Trophoblast cell (in vitro differentiated cells and primary cell): ENCODE data around the gene PRG2.
"Not testable (repeated sequence)": the region's sequence is repeated elsewhere in the genome, so short reads cannot be mapped to it uniquely, and the experiment has no call there.

Source experiments
- DNase-seq, 2 donors: peaks; one replicate each; pipeline ENCODE4 v3.0.0-alpha.2; 2016
- H2AFZ ChIP-seq: 2 replicates; pipeline ENCODE4 v1.6.1; 2013; ENCODE audit warnings: low read length, moderate library complexity, mild to moderate bottlenecking; ENCODE audit not compliant: insufficient read depth, poor library complexity
- H2AK5ac ChIP-seq: 2 replicates; pipeline ENCODE4 v1.6.1; 2013; ENCODE audit warnings: mild to moderate bottlenecking, low read length
- H2BK120ac ChIP-seq: 2 replicates; pipeline ENCODE4 v1.6.1; 2013; ENCODE audit warnings: low read length, mild to moderate bottlenecking, moderate library complexity; ENCODE audit not compliant: insufficient read depth, poor library complexity
- H2BK12ac ChIP-seq: 2 replicates; pipeline ENCODE4 v1.6.1; 2013; ENCODE audit warnings: mild to moderate bottlenecking, low read length, moderate library complexity
- H2BK5ac ChIP-seq: 2 replicates; pipeline ENCODE4 v1.6.1; 2013; ENCODE audit warnings: low read length, low read depth, moderate library complexity, mild to moderate bottlenecking; ENCODE audit not compliant: poor library complexity
- H3K14ac ChIP-seq: 2 replicates; pipeline ENCODE4 v1.6.1; 2013; ENCODE audit warnings: mild to moderate bottlenecking, low read length
- H3K18ac ChIP-seq: 2 replicates; pipeline ENCODE4 v1.6.1; 2013; ENCODE audit warnings: mild to moderate bottlenecking, low read length
- H3K23ac ChIP-seq: 2 replicates; pipeline ENCODE4 v1.6.1; 2013; ENCODE audit warnings: low read length
- H3K27ac ChIP-seq: 2 replicates; pipeline ENCODE4 v1.5.1; 2013; ENCODE audit warnings: low read depth, mild to moderate bottlenecking, inconsistent platforms, low read length, moderate library complexity
- H3K27me3 ChIP-seq: 2 replicates; pipeline ENCODE4 v1.6.1; 2013; ENCODE audit warnings: inconsistent platforms, mild to moderate bottlenecking, low read length, moderate library complexity; ENCODE audit not compliant: insufficient read depth
- H3K36me3 ChIP-seq, 2 experiments: 1 replicate in 1 of 2; 2 replicates in 1 of 2; pipeline ENCODE4 v1.6.1; 2013; ENCODE audit warnings: low read length in 2 of 2, mild to moderate bottlenecking in 2 of 2, moderate library complexity in 1 of 2; ENCODE audit not compliant: insufficient read depth in 2 of 2, control insufficient read depth in 1 of 2
- H3K4ac ChIP-seq: 2 replicates; pipeline ENCODE4 v1.6.1; 2013; ENCODE audit warnings: low read depth, mild to moderate bottlenecking, low read length, moderate library complexity
- H3K4me1 ChIP-seq, 2 experiments: 1 replicate in 1 of 2; 2 replicates in 1 of 2; pipeline ENCODE4 v1.6.1; 2013; ENCODE audit warnings: low read length in 2 of 2, mild to moderate bottlenecking in 2 of 2, moderate library complexity in 1 of 2; ENCODE audit not compliant: insufficient read depth in 2 of 2, control insufficient read depth in 1 of 2
- H3K4me2 ChIP-seq: 2 replicates; pipeline ENCODE4 v1.6.1; 2013; ENCODE audit warnings: inconsistent platforms, mild to moderate bottlenecking, low read length, moderate library complexity
- H3K4me3 ChIP-seq: 2 replicates; pipeline ENCODE4 v1.5.1; 2013; ENCODE audit warnings: mild to moderate bottlenecking, low read depth, low read length, inconsistent platforms
- H3K79me1 ChIP-seq: one replicate; pipeline ENCODE4 v1.6.1; 2013; ENCODE audit warnings: low read length
- H3K79me2 ChIP-seq: 2 replicates; pipeline ENCODE4 v1.6.1; 2013; ENCODE audit warnings: low read length, mild to moderate bottlenecking; ENCODE audit not compliant: control insufficient read depth, insufficient read depth, poor library complexity
- H3K9ac ChIP-seq: 2 replicates; pipeline ENCODE4 v1.6.1; 2013; ENCODE audit warnings: mild to moderate bottlenecking, low read length
- H3K9me3 ChIP-seq: 2 replicates; pipeline ENCODE4 v1.6.1; 2013; ENCODE audit warnings: low read depth, mild to moderate bottlenecking, control low read depth, inconsistent platforms, low read length; ENCODE audit not compliant: insufficient read depth
- H4K12ac ChIP-seq: 2 replicates; pipeline ENCODE4 v1.6.1; 2013; ENCODE audit warnings: low read depth, mild to moderate bottlenecking, low read length, moderate library complexity
- H4K8ac ChIP-seq: 2 replicates; pipeline ENCODE4 v1.6.1; 2013; ENCODE audit warnings: low read depth, mild to moderate bottlenecking, low read length, moderate library complexity
- H4K91ac ChIP-seq: one replicate; pipeline ENCODE4 v1.6.1; 2013; ENCODE audit warnings: low read depth, mild to moderate bottlenecking, low read length, moderate library complexity
- WGBS: extraction: QIAGEN DNeasy Blood & Tissue Kit; methylation state at CpG from one replicate; pipeline ENCODE4 v1.1.7; 2013; ENCODE audit warnings: missing lambda C conversion rate; ENCODE audit not compliant: insufficient read length, insufficient coverage; ENCODE audit errors: extremely low coverage; 5-methylcytosine and 5-hydroxymethylcytosine counted together

PRG2 gene

GRCh38 chr11:57339328-57339727, 51.1 kb downstream of the PRG2 start:
- Histone ChIP-seq H3K4me3 (no peak overlapping the region), H3K9ac (no peak overlapping the region), H3K14ac (no peak overlapping the region), H3K18ac (no peak overlapping the region), H3K27me3 (no peaks in the 10 kb centered on the region), H2AFZ (no peak overlapping the region), H3K4ac (no peak overlapping the region), H4K91ac (no peak overlapping the region), H3K79me2 (peaks cover 7% of the 10 kb centered on the region), H3K27ac (no peak overlapping the region), H2BK120ac (no peak overlapping the region), H4K12ac (no peak overlapping the region), H2BK12ac (no peak overlapping the region), H3K9me3 (no peaks in the 10 kb centered on the region), H2BK5ac (no peak overlapping the region), H4K8ac (no peak overlapping the region), H3K36me3 (peaks cover 2 to 3% of the 10 kb centered on the region in 2 experiments), H3K23ac (no peak overlapping the region), H3K4me2 (no peak overlapping the region), H3K4me1 (peaks cover 14 to 18% of the 10 kb centered on the region in 2 experiments), H3K79me1 (peaks cover 9% of the 10 kb centered on the region), H2AK5ac (no peak overlapping the region)
- WGBS: no CpG with 5 or more reads among the region's 5 CpGs
- DNase-seq: no peak

- no peak within 1 kb of the TSS for H2BK12ac ChIP-seq
- no peak within 1 kb of the TSS for H3K18ac ChIP-seq
- no peak within 1 kb of the TSS for H3K27ac ChIP-seq
- H3K9ac ChIP-seq: no peak within 1 kb of the TSS
- no peak for DNase-seq
- no CpG with 5 or more reads among the region's 4 CpGs for WGBS
- H3K79me1 ChIP-seq: peaks cover 9% of the 10 kb centered on the region
- peaks cover 6 to 12% of the 10 kb centered on the region in 2 experiments for H3K36me3 ChIP-seq
- H4K8ac ChIP-seq: no peak within 1 kb of the TSS
- no peak within 1 kb of the TSS for H3K4me2 ChIP-seq
- no peak within 1 kb of the TSS for H2AFZ ChIP-seq
- H3K4me3 ChIP-seq: no peak within 1 kb of the TSS
- H4K91ac ChIP-seq: no peak within 1 kb of the TSS
- no peak within 1 kb of the TSS for H3K23ac ChIP-seq
- H3K79me2 ChIP-seq: peaks cover 7% of the 10 kb centered on the region
- peaks cover 14 to 18% of the 10 kb centered on the region in 2 experiments for H3K4me1 ChIP-seq
- H3K14ac ChIP-seq: no peak within 1 kb of the TSS
- H2BK120ac ChIP-seq: no peak within 1 kb of the TSS
- H2AK5ac ChIP-seq: no peak within 1 kb of the TSS
- no peaks in the 10 kb centered on the region for H3K27me3 ChIP-seq
- H4K12ac ChIP-seq: no peak within 1 kb of the TSS
- H3K4ac ChIP-seq: no peak within 1 kb of the TSS
- H3K9me3 ChIP-seq: no peaks in the 10 kb centered on the region
- H2BK5ac ChIP-seq: no peak within 1 kb of the TSS
Measured at GRCh38 chr11:57338142-57338541, 52.3 kb downstream of the PRG2 start, which contains the start of gene P2RX3. TSS of gene P2RX3 (plus strand) at chr11:57338352. CDS start at chr11:57338551, 199 bp downstream.

GRCh38 chr11:57336856-57337255, 53.6 kb downstream of the PRG2 start:
- H2BK120ac ChIP-seq, DNase-seq, H3K27ac ChIP-seq, H3K79me2 ChIP-seq, H2BK12ac ChIP-seq, H3K14ac ChIP-seq, H4K8ac ChIP-seq, H3K9me3 ChIP-seq, H3K9ac ChIP-seq, H3K4me2 ChIP-seq, H3K18ac ChIP-seq, H3K27me3 ChIP-seq, H3K4ac ChIP-seq, H3K4me3 ChIP-seq, H4K12ac ChIP-seq, H2AK5ac ChIP-seq, H3K23ac ChIP-seq, H3K79me1 ChIP-seq, H4K91ac ChIP-seq, H2AFZ ChIP-seq, H2BK5ac ChIP-seq: not testable (repeated sequence)
- Histone ChIP-seq H3K4me1 (peaks cover 14 to 18% of the 10 kb centered on the region in 2 experiments), H3K36me3 (peaks cover 17 to 25% of the 10 kb centered on the region in 2 experiments)
- no CpG with 5 or more reads among the region's 6 CpGs for WGBS
